Measurements from ENCODE around the gene TIGD3. TPM values are rescaled to one million over a fixed set of nuclear protein-coding genes. Genes with fewer than 3 reads are reported as not detected.
"Not testable (repeated sequence)": the region's sequence is repeated elsewhere in the genome, so short reads cannot be mapped to it uniquely, and the experiment has no call there.

The TIGD3 gene
- total and polyA plus RNA-seq, 2 experiments from 2014 or later: 1.2 to 3.0 TPM

GRCh38 chr11:65332591-65332990, 22.0 kb upstream of the TIGD3 start:
- H3K27ac ChIP-seq (ENCODE audit: low read depth); H3K27me3 ChIP-seq (ENCODE audit: insufficient read depth); H3K4me3 Mint-ChIP-seq; DNase-seq (ENCODE audit: low spot score); H3K27me3 Mint-ChIP-seq (ENCODE audit: insufficient read depth, low read depth, poor library complexity); ATAC-seq; H3K9me2 ChIP-seq (ENCODE audit: insufficient read depth); H3K36me3 ChIP-seq (ENCODE audit: insufficient read depth); H3K4me2 ChIP-seq; H3K27ac Mint-ChIP-seq; H3K9me3 Mint-ChIP-seq; H3K36me3 Mint-ChIP-seq (ENCODE audit: low read depth); H3K4me3 ChIP-seq; H2AFZ ChIP-seq: not testable (repeated sequence)
- H3K4me1 Mint-ChIP-seq: peaks cover 21% of the 10 kb centered on the region
- Histone ChIP-seq H3K4me1 (ENCODE audit: insufficient read depth) (peaks cover 11% of the 10 kb centered on the region), H3K79me2 (replicated peaks; ENCODE audit: insufficient read depth) (peaks cover 36% of the 10 kb centered on the region), H3F3A (replicated peaks; ENCODE audit: low read depth) (peaks cover 11% of the 10 kb centered on the region; the same call in 1 of the 2 replicates), H4K20me1 (replicated peaks; ENCODE audit: insufficient read depth) (peaks cover 21% of the 10 kb centered on the region)

GRCh38 chr11:65334696-65335295, 19.8 kb upstream of the TIGD3 start:
- Histone ChIP-seq H4K20me1 (replicated peaks; ENCODE audit: insufficient read depth) (peaks cover 21% of the 10 kb centered on the region), H3K79me2 (replicated peaks; ENCODE audit: insufficient read depth) (peaks cover 58% of the 10 kb centered on the region), H3K4me2 (peak overlapping the region; percentile 100), H2AFZ (no peak overlapping the region; the same call in 1 of the 2 replicates), H3K4me3 (peak overlapping the region; percentile 96), H3K36me3 (ENCODE audit: insufficient read depth) (no peaks in the 10 kb centered on the region; the same call in 1 of the 2 replicates), H3K9me2 (ENCODE audit: insufficient read depth) (no peaks in the 10 kb centered on the region), H3K4me1 (ENCODE audit: insufficient read depth) (peaks cover 11% of the 10 kb centered on the region), H3F3A (replicated peaks; ENCODE audit: low read depth) (peaks cover 11% of the 10 kb centered on the region; the same call in 1 of the 2 replicates), H3K27me3 (ENCODE audit: insufficient read depth) (no peaks in the 10 kb centered on the region), H3K27ac (ENCODE audit: low read depth) (no peak overlapping the region)
- Mint-ChIP-seq H3K9me3 (no peaks in the 10 kb centered on the region; the same call in 2 of the 3 replicates), H3K4me1 (peaks cover 16% of the 10 kb centered on the region), H3K27ac (no peak overlapping the region), H3K27me3 (ENCODE audit: insufficient read depth, low read depth, poor library complexity) (peaks cover 6% of the 10 kb centered on the region), H3K4me3 (peak overlapping the region; percentile 83), H3K36me3 (ENCODE audit: low read depth) (peaks cover 11% of the 10 kb centered on the region; the same call in 2 of the 3 replicates)
- ATAC-seq: no peak
- DNase-seq (ENCODE audit: low spot score): no peak
- TF ChIP-seq REST (IDR thresholded peaks at IDR 0.05; ENCODE audit: unreplicated experiment): no peak
- TF ChIP-seq CREB1 (CRISPR knock-in tag; IDR thresholded peaks at IDR 0.05; ENCODE audit: low read depth): no peak
- no peak for TF ChIP-seq ZNF114 (CRISPR knock-in tag; IDR thresholded peaks at IDR 0.05)
- no peak for TF ChIP-seq ETS1 (IDR thresholded peaks at IDR 0.05)
- no peak for TF ChIP-seq NANOG (IDR thresholded peaks at IDR 0.05; ENCODE audit: borderline replicate concordance)
- TF ChIP-seq ZNF331 (CRISPR knock-in tag; IDR thresholded peaks at IDR 0.05; ENCODE audit: low read depth): no peak
- no peak for TF ChIP-seq EZH2phosphoT487 (IDR thresholded peaks at IDR 0.05; ENCODE audit: unreplicated experiment)
- no peak for TF ChIP-seq EZH2 (IDR thresholded peaks at IDR 0.05; ENCODE audit: low read depth, unreplicated experiment)
- TF ChIP-seq STAT1 (IDR thresholded peaks at IDR 0.05; ENCODE audit: unreplicated experiment): no peak
- no peak for TF ChIP-seq ZNF462 (CRISPR knock-in tag; IDR thresholded peaks at IDR 0.05)
- TF ChIP-seq JUNB (IDR thresholded peaks at IDR 0.05; ENCODE audit: unreplicated experiment): no peak

Measured in GM23338 (cell line).